ENCODE measurements around the gene ITGAD.

Gene ITGAD

GRCh38 chr16:31393056-31393455 is at the start of gene ITGAD:
Gene ITGAD, plus strand, starts transcription at chr16:31393335. Its CDS starts 26 bp downstream, at chr16:31393361.
- no peak for DNase-seq

GRCh38 chr16:31344712-31345111 is 48.4 kb upstream of the ITGAD start:
- DNase-seq = no peak

- DNase-seq = no peak
Measured at GRCh38 chr16:31347445-31347844, 45.7 kb upstream of the ITGAD start.

GRCh38 chr16:31348579-31348978 is 44.6 kb upstream of the ITGAD start:
- no peak for DNase-seq

- no peak for DNase-seq
Measured at GRCh38 chr16:31350275-31351005, 42.7 kb upstream of the ITGAD start.

- no peak for DNase-seq
Measured at GRCh38 chr16:31351246-31351941, 41.7 kb upstream of the ITGAD start.

GRCh38 chr16:31351942-31352325 is 41.2 kb upstream of the ITGAD start:
- DNase-seq = no peak

- no peak for DNase-seq
Measured at GRCh38 chr16:31352376-31353115, 40.6 kb upstream of the ITGAD start.

GRCh38 chr16:31354394-31355291 is 38.5 kb upstream of the ITGAD start, which contains the start of gene ITGAX:
Gene ITGAX, plus strand, starts transcription at chr16:31355176. Its CDS starts 79 bp downstream, at chr16:31355255.
- no peak for DNase-seq

GRCh38 chr16:31355431-31356100 is 37.6 kb upstream of the ITGAD start:
- no peak for DNase-seq

- no peak for DNase-seq
Measured at GRCh38 chr16:31356566-31357323, 36.4 kb upstream of the ITGAD start.

GRCh38 chr16:31357324-31358109 is 35.6 kb upstream of the ITGAD start:
- DNase-seq = no peak

- DNase-seq = no peak
Measured at GRCh38 chr16:31360251-31360650, 32.9 kb upstream of the ITGAD start.

- no peak for DNase-seq
Measured at GRCh38 chr16:31361201-31362110, 31.7 kb upstream of the ITGAD start.

- DNase-seq = no peak
Measured at GRCh38 chr16:31362476-31363405, 30.4 kb upstream of the ITGAD start.

GRCh38 chr16:31363721-31364120 is 29.4 kb upstream of the ITGAD start:
- DNase-seq = no peak

- DNase-seq = no peak
Measured at GRCh38 chr16:31364421-31364820, 28.7 kb upstream of the ITGAD start.

All from NCI-H1694 treated with DMSO at 0.1 percent for 48 hours (cell line).